GM23248 (cell line): ENCODE data around the gene FNDC3B.

Experiments
- EZH2 ChIP-seq: fragments of 200-600 bp; sonication (generic); IDR thresholded peaks from 2 replicates; pipeline ENCODE4 v1.6.1; 2018; ENCODE audit warnings: antibody characterized with exemption, mild to moderate bottlenecking; ENCODE audit not compliant: insufficient read depth, poor library complexity, severe bottlenecking
- EZH2phosphoT487 ChIP-seq: fragments of 200-600 bp; sonication (generic); IDR thresholded peaks from 2 replicates; pipeline ENCODE4 v1.6.1; 2018; ENCODE audit warnings: antibody characterized with exemption, moderate library complexity, mild to moderate bottlenecking, low read depth; ENCODE audit not compliant: insufficient read depth

GRCh38 chr3:172228036-172228415 is 188.6 kb downstream of the FNDC3B start:
- TF ChIP-seq EZH2phosphoT487 (no peak), EZH2 (no peak)
